Progenitor cell of endocrine pancreas (in vitro differentiated cells): ENCODE data around the gene SLIT3. TPM values are rescaled to one million over a fixed set of nuclear protein-coding genes. Genes with fewer than 3 reads are reported as not detected.

Experiments
- DNase-seq: peaks from one replicate; pipeline ENCODE4 v3.0.0; 2021; ENCODE audit warnings: low spot score; ENCODE audit not compliant: unreplicated experiment
- H3K27ac Mint-ChIP-seq: 2 replicates; pipeline ENCODE4 v1.8.0; 2021; ENCODE audit warnings: mild to moderate bottlenecking, moderate library complexity, mixed read lengths
- H3K27me3 Mint-ChIP-seq: 2 replicates; pipeline ENCODE4 v1.8.0; 2021; ENCODE audit warnings: mixed read lengths
- H3K36me3 Mint-ChIP-seq: 2 replicates; pipeline ENCODE4 v1.8.0; 2022; ENCODE audit warnings: mixed read lengths; ENCODE audit not compliant: insufficient read depth
- H3K4me1 Mint-ChIP-seq: 2 replicates; pipeline ENCODE4 v1.8.0; 2021; ENCODE audit warnings: low read depth, mixed read lengths
- H3K4me3 Mint-ChIP-seq: 2 replicates; pipeline ENCODE4 v1.8.0; 2021; ENCODE audit warnings: low read depth, mild to moderate bottlenecking, moderate library complexity, mixed read lengths
- H3K9me3 Mint-ChIP-seq: 2 replicates; pipeline ENCODE4 v1.8.0; 2021; ENCODE audit warnings: low read depth, mixed read lengths
- total RNA-seq: library from RNA; stranded (reverse); gene quantifications from 2 replicates; pipeline ENCODE4 v1.2.1, GENCODE V29; 2021
- TF ChIP-seq, protein P1 (sequence below): fragments of 200-600 bp; sonication (generic); IDR thresholded peaks from one replicate; pipeline ENCODE4 v1.5.0; 2021; ENCODE audit warnings: antibody characterized with exemption, mild to moderate bottlenecking; ENCODE audit not compliant: unreplicated experiment

The SLIT3 gene
- total RNA-seq, 1 donor from 2014 or later, result 18.8 TPM

DNA sequence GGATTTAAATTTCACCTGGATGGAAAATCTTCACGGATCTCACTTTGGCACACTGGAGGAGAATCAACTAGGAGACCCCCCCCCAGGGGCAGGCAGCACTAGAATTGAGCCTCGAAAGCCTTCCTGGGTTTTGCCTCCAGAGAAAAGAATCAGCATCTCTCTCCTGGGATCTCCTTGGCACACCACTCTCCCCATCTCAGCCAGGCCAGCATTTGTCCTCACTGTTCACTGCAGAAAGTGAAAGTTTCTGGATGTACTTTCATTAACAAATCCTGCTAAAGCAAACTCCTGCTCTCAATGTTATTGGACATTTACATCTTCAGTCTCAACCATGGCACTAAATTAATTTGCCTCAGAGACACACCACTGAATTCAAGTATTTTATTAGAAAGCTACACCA, 312.2 kb downstream of the SLIT3 start:
- Mint-ChIP-seq H3K27me3 (peaks cover 57% of the 10 kb centered on the region), H3K4me1 (peaks cover 21% of the 10 kb centered on the region), H3K27ac (no peak overlapping the region), H3K36me3 (no peaks in the 10 kb centered on the region), H3K9me3 (no peaks in the 10 kb centered on the region), H3K4me3 (no peak overlapping the region)
- DNase-seq, result no peak
- TF ChIP-seq, protein P1, sequence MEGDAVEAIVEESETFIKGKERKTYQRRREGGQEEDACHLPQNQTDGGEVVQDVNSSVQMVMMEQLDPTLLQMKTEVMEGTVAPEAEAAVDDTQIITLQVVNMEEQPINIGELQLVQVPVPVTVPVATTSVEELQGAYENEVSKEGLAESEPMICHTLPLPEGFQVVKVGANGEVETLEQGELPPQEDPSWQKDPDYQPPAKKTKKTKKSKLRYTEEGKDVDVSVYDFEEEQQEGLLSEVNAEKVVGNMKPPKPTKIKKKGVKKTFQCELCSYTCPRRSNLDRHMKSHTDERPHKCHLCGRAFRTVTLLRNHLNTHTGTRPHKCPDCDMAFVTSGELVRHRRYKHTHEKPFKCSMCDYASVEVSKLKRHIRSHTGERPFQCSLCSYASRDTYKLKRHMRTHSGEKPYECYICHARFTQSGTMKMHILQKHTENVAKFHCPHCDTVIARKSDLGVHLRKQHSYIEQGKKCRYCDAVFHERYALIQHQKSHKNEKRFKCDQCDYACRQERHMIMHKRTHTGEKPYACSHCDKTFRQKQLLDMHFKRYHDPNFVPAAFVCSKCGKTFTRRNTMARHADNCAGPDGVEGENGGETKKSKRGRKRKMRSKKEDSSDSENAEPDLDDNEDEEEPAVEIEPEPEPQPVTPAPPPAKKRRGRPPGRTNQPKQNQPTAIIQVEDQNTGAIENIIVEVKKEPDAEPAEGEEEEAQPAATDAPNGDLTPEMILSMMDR, result no peak

DNA sequence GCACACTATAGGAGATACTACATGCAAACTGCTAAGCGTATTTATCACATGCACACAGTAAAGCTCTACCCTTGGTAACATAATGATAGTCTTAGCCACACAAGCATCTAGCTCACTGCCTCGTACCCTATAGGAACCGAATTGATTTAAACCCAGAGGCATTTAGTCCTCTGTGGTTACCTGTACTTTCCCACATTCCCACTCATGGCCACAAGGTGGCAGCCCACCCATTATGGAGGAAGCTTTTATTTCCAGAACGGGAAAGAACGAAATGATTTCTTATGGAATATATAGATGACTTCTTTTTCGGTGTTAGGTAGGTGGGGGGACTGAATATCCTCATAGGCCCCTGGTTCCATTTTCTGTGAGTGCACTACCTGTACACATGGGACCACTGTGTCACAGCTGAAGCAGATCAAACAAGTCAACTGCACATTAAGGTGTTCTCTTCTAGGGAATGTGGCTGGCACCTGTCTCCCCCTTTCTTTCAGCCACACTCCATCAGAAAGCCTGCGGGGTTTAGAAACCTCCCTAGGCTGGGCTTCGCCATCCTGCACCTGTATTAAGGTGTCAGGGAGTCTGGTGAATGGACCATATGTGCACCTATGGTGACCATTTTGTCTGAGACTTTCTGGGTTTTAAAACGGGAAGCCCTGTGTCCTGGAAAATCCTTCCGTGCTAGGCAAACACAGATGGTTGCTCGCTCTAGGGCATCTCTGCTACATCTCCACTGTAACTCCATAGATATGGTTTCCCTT, 313.2 kb downstream of the SLIT3 start:
- H3K4me3 Mint-ChIP-seq, result no peak overlapping the region
- H3K9me3 Mint-ChIP-seq, result no peaks in the 10 kb centered on the region
- no peaks in the 10 kb centered on the region for H3K36me3 Mint-ChIP-seq
- H3K4me1 Mint-ChIP-seq, result peaks cover 21% of the 10 kb centered on the region
- TF ChIP-seq, protein P1, result peak; percentile 95
- H3K27me3 Mint-ChIP-seq, result peaks cover 60% of the 10 kb centered on the region
- H3K27ac Mint-ChIP-seq, result no peak overlapping the region
- DNase-seq, result peak; percentile 68

DNA sequence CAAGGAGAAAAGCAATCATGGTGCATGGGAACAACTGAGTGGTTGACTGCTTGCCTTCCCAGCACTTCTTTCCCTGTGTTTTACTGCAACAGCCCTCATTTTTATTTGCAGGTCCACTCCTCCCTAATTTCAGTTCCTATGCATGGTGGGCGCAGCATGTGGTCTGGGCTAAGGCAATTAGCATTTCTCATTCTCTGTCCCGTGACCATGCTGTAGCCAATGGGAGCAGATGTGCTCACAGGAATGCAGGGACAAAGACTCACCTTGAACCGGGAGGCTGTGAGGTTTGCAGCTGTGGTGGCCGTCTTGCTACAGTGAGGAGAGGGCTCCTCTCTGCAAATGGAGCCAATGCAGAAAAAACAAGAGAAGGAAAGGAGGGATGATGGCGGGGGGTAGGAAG, 315.5 kb downstream of the SLIT3 start:
- Mint-ChIP-seq H3K27me3 (peaks cover 49% of the 10 kb centered on the region), H3K9me3 (no peaks in the 10 kb centered on the region), H3K4me1 (peaks cover 13% of the 10 kb centered on the region), H3K36me3 (no peaks in the 10 kb centered on the region), H3K27ac (no peak overlapping the region), H3K4me3 (no peak overlapping the region)
- no peak for DNase-seq
- TF ChIP-seq, protein P1, result no peak

DNA sequence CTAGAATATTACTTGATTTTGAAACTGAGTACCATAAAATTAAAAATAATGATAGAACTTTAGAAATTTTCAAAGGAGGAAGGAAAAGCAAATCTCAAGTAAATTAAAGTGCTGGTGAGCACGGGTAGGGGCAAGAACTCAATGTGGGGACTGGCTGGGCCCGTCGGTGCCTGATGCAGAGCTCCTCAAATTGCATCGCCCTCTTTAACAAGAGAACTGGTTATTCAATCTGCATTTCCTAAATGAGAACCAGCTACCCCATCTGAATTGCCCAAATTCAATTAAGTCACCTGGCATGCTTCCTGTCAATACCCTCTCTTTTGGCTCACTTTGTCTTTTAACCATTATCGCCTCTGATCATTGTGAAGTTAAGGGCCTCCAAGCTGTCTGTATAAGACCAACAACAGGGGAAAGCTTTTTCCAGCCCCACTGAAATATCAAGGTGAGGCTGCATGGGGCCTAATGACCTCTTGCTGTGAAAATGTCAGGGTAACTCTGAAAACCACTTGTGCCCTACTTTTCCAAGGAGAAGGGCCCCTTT, 316.7 kb downstream of the SLIT3 start:
- TF ChIP-seq, protein P1, result no peak
- H3K27ac Mint-ChIP-seq, result no peak overlapping the region
- H3K36me3 Mint-ChIP-seq, result no peaks in the 10 kb centered on the region
- no peak for DNase-seq
- H3K4me1 Mint-ChIP-seq, result peaks cover 2% of the 10 kb centered on the region
- H3K27me3 Mint-ChIP-seq, result peaks cover 38% of the 10 kb centered on the region
- no peak overlapping the region for H3K4me3 Mint-ChIP-seq
- H3K9me3 Mint-ChIP-seq, result no peaks in the 10 kb centered on the region

DNA sequence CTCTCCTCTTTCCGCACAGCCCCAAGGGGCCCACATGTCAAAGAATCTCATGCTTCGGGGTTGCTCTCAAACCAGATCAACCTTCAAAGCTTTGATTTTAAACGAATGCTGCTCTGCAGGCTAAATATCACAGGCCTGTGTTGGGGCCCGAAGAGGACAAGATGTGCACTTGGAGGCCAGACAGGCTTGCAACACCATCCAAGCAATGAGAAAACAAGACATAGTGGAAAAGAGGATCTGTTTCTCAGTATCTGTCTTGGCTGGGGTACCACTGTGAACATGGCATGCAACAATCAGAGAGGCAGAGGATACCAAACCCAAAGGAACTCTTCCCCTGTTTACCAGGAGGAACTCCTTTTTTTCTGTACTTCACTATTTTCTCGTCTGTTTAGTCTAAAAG, 321.8 kb downstream of the SLIT3 start:
- Mint-ChIP-seq H3K4me1 (no peaks in the 10 kb centered on the region), H3K9me3 (no peaks in the 10 kb centered on the region), H3K27ac (no peak overlapping the region), H3K36me3 (no peaks in the 10 kb centered on the region), H3K4me3 (no peak overlapping the region), H3K27me3 (peaks cover 18% of the 10 kb centered on the region)
- DNase-seq, result no peak
- TF ChIP-seq, protein P1, result no peak
